MCF 10A (cell line): ENCODE data around the gene DDC. TPM values are rescaled to one million over a fixed set of nuclear protein-coding genes. Genes with fewer than 3 reads are reported as not detected.

Experiments
- BruUV-seq: library from RNA; stranded (reverse); fragments of 400-500 nt; replicated peaks from 2 replicates; lab custom pipeline; 2021; lab: Mats Ljungman, UMichigan
- CTCF ChIA-PET: fragments of 300-600 bp; sonication (Branson Sonifier 250); formaldehyde crosslinking; extraction: SDS; loops from one replicate; lab custom pipeline; 2021; ENCODE audit warnings: antibody characterized with exemption, inconsistent platforms; lab: Yijun Ruan, JAX
- POLR2A ChIA-PET: fragments of 300-600, 350-650 bp; sonication (Branson Sonifier 250); formaldehyde crosslinking; extraction: SDS; loops from one replicate; lab custom pipeline; 2020; ENCODE audit warnings: antibody characterized with exemption, inconsistent platforms; lab: Yijun Ruan, JAX
- DNase-seq: peaks from one replicate; pipeline ENCODE4 v3.0.0-alpha.2; 2018; ENCODE audit not compliant: unreplicated experiment
- H3K27ac Mint-ChIP-seq: one replicate; pipeline ENCODE4 v1.8.0; 2022; ENCODE audit warnings: mild to moderate bottlenecking, low read depth, mixed read lengths; ENCODE audit not compliant: unreplicated experiment
- H3K27me3 Mint-ChIP-seq: one replicate; pipeline ENCODE4 v1.8.0; 2022; ENCODE audit warnings: mixed read lengths; ENCODE audit not compliant: insufficient read depth, unreplicated experiment
- H3K36me3 Mint-ChIP-seq: one replicate; pipeline ENCODE4 v1.8.0; 2022; ENCODE audit warnings: mild to moderate bottlenecking, moderate library complexity, mixed read lengths; ENCODE audit not compliant: insufficient read depth, unreplicated experiment
- H3K4me1 Mint-ChIP-seq: one replicate; pipeline ENCODE4 v1.8.0; 2022; ENCODE audit warnings: mixed read lengths; ENCODE audit not compliant: insufficient read depth, unreplicated experiment
- H3K4me3 Mint-ChIP-seq: one replicate; pipeline ENCODE4 v1.8.0; 2022; ENCODE audit warnings: mild to moderate bottlenecking, moderate library complexity, mixed read lengths; ENCODE audit not compliant: unreplicated experiment
- H3K9me3 Mint-ChIP-seq: one replicate; pipeline ENCODE4 v1.8.0; 2022; ENCODE audit warnings: mixed read lengths; ENCODE audit not compliant: unreplicated experiment
- intact Hi-C: fragments of 100-400 bp; cut with micrococcal nuclease; formaldehyde crosslinking; loops from 2 replicates; pipeline ENCODE4 v1.14.1; 2022
- total RNA-seq: library from RNA; stranded (reverse); gene quantifications from 2 replicates; pipeline ENCODE4 v1.2.3, GENCODE V29; 2022
- TF ChIP-seq, protein P1 (sequence below): fragments of 200-600 bp; IDR thresholded peaks from one replicate; pipeline ENCODE4 v1.8.0; 2022; ENCODE audit warnings: antibody characterized with exemption, mild to moderate bottlenecking; ENCODE audit not compliant: unreplicated experiment

DDC gene
- total RNA-seq, 1 experiment from 2014 or later, result 0.79 TPM

DNA sequence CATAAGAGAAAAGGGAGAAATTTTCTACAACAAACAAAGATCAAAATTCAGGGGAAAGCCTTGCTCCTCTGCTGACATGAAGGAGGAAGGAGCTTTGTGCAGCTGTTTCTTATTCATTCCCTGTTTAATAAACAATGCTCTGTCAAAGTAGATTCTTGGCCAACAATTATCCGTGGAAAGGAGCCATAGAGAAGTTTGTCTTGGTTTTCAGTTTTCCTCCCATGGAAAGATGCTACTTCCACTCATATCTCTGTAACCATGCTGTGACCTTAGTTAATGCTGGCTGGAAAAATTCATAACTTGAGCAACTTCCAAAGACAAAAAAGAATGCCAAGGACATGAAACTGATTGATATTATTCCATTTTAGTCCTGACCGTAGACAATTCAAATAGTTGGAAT, 8.1 kb downstream of the DDC start:
- TF ChIP-seq, protein P1, sequence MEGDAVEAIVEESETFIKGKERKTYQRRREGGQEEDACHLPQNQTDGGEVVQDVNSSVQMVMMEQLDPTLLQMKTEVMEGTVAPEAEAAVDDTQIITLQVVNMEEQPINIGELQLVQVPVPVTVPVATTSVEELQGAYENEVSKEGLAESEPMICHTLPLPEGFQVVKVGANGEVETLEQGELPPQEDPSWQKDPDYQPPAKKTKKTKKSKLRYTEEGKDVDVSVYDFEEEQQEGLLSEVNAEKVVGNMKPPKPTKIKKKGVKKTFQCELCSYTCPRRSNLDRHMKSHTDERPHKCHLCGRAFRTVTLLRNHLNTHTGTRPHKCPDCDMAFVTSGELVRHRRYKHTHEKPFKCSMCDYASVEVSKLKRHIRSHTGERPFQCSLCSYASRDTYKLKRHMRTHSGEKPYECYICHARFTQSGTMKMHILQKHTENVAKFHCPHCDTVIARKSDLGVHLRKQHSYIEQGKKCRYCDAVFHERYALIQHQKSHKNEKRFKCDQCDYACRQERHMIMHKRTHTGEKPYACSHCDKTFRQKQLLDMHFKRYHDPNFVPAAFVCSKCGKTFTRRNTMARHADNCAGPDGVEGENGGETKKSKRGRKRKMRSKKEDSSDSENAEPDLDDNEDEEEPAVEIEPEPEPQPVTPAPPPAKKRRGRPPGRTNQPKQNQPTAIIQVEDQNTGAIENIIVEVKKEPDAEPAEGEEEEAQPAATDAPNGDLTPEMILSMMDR, result no peak
- no peak for DNase-seq
- intact Hi-C loops, result no loop called here
- no TSS peak for BruUV-seq
- ChIA-PET CTCF (no interaction called here), POLR2A (interaction anchor here (0.7 to 1.0 kb wide), 2 partner anchors 54 to 69 kb away, joined by 3 to 5 read pairs; no protein-coding TSS in a partner anchor)
- Mint-ChIP-seq H3K27me3 (peaks cover 25% of the 10 kb centered on the region), H3K36me3 (peaks cover 6% of the 10 kb centered on the region), H3K27ac (no peak overlapping the region), H3K9me3 (no peaks in the 10 kb centered on the region), H3K4me1 (peaks cover 6% of the 10 kb centered on the region), H3K4me3 (no peak overlapping the region)

DNA sequence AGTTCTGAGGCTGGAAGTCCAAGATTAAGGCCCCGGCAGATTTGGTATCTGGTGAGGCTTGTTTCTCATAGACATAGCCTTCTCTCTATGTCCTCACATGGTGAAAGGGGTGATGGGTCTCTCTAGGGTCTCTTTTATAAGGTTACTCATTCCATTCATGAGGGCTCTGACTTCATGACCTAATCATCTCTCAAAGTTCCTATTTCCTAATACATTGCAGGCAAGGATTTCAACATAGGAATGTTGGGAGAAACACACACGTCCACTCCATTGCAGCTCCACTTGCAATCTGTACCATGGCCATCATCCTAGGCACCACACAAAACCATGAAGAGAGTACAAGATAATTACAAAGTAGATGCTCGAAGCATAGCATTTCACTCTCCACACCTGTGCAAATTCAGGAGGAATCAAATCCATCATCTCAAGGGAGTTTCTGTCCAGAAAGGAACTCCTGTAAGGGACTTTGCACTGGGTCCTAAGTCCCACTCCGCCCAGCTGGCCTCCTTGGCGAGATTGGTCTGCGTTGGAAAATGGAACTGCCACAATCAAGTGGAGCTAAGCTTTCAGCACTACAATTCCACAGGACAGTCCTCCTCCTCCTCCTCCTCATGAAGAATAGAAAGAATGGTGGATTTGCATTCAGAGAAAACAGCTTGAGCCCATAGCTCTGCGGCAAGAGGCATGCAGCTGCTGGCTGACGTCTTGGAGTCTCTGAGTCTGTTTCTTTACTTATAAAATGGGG, 8.8 kb downstream of the DDC start:
- POLR2A ChIA-PET, result no interaction called here
- Mint-ChIP-seq H3K27ac (no peak overlapping the region), H3K9me3 (no peaks in the 10 kb centered on the region), H3K4me1 (peaks cover 6% of the 10 kb centered on the region), H3K27me3 (peaks cover 25% of the 10 kb centered on the region), H3K36me3 (peaks cover 6% of the 10 kb centered on the region), H3K4me3 (no peak overlapping the region)
- TF ChIP-seq, protein P1, result no peak
- no TSS peak for BruUV-seq
- intact Hi-C loops, result no loop called here
- DNase-seq, result peak; percentile 23
- CTCF ChIA-PET, result interaction anchor here (1.9 kb wide), 1 partner anchor 88 kb away, joined by 6 read pairs; no protein-coding TSS in a partner anchor

- H3K36me3 Mint-ChIP-seq, result peaks cover 6% of the 10 kb centered on the region
- no peaks in the 10 kb centered on the region for H3K9me3 Mint-ChIP-seq
- TF ChIP-seq, protein P1, result no peak
- ChIA-PET POLR2A (interaction anchor here (0.6 kb wide), 1 partner anchor 568 kb away, joined by 3 read pairs; no protein-coding TSS in a partner anchor), CTCF (interaction anchor here (1.9 kb wide), 1 partner anchor 87 kb away, joined by 6 read pairs; no protein-coding TSS in a partner anchor)
- peaks cover 6% of the 10 kb centered on the region for H3K4me1 Mint-ChIP-seq
- DNase-seq, result no peak
- no peak overlapping the region for H3K27ac Mint-ChIP-seq
- no TSS peak for BruUV-seq
- H3K4me3 Mint-ChIP-seq, result no peak overlapping the region
- H3K27me3 Mint-ChIP-seq, result peaks cover 25% of the 10 kb centered on the region
- intact Hi-C loops, result no loop called here
Observed at GRCh38 chr7:50555594-50556140, 9.5 kb downstream of the DDC start.
